Stimulated activated naive CD8-positive, alpha-beta T cell treated with anti-CD3 and anti-CD28 coated beads, Interleukin-15, Interleukin-2, amounts not matched to agents 100 ng/mL and 50 ng/mL, for 24 hours (primary cell): ENCODE measurements around the gene ANKRD24.
A peak's percentile ranks its signal among the peaks of the same experiment; 100 is the strongest.
"Not testable (repeated sequence)": the region's sequence is repeated elsewhere in the genome, so short reads cannot be mapped to it uniquely, and the experiment has no call there.

ENCODE experiments used
- H3K27ac Mint-ChIP-seq: one replicate; pipeline ENCODE4 v1.8.0; 2021; ENCODE audit warnings: mild to moderate bottlenecking, mixed read lengths
- H3K27me3 Mint-ChIP-seq: one replicate; pipeline ENCODE4 v1.8.0; 2021; ENCODE audit warnings: mixed read lengths
- H3K36me3 Mint-ChIP-seq: one replicate; pipeline ENCODE4 v1.8.0; 2021; ENCODE audit warnings: low read depth, mixed read lengths
- H3K4me1 Mint-ChIP-seq: one replicate; pipeline ENCODE4 v1.8.0; 2021; ENCODE audit warnings: low read depth, mixed read lengths
- H3K4me3 Mint-ChIP-seq: one replicate; pipeline ENCODE4 v1.8.0; 2021; ENCODE audit warnings: mild to moderate bottlenecking, mixed read lengths
- H3K9me3 Mint-ChIP-seq: one replicate; pipeline ENCODE4 v1.8.0; 2021; ENCODE audit warnings: mixed read lengths

ANKRD24 gene

GRCh38 chr19:4257025-4257424 is 74.5 kb downstream of the ANKRD24 start:
- Mint-ChIP-seq H3K4me3 (no peak overlapping the region), H3K4me1 (no peaks in the 10 kb centered on the region), H3K27ac (no peak overlapping the region), H3K27me3 (no peaks in the 10 kb centered on the region), H3K36me3 (peaks cover 55% of the 10 kb centered on the region), H3K9me3 (no peaks in the 10 kb centered on the region)

DNA sequence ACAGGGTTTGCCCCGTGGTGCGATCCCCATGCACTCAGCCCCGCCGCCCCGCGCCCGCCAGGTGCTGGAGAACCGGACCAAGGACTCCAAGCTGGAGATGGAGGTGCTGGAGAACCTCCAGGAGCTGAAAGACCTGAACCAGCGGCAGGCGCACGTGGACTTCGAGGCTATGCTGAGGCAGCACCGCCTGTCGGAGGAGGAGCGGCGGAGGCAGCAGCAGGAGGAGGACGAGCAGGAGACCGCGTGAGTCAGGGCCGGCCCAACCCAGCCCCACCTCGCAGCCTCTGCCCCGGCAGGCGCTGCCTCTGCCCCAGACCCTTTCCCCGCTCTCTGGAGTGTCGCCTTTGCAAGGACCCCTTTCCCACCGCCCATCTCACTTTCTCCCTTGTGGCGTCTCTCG is 75.7 kb downstream of the ANKRD24 start:
- no peaks in the 10 kb centered on the region for H3K27me3 Mint-ChIP-seq
- H3K36me3 Mint-ChIP-seq = peaks cover 50% of the 10 kb centered on the region
- peaks cover 2% of the 10 kb centered on the region for H3K4me1 Mint-ChIP-seq
- no peak overlapping the region for H3K4me3 Mint-ChIP-seq
- no peaks in the 10 kb centered on the region for H3K9me3 Mint-ChIP-seq
- H3K27ac Mint-ChIP-seq = no peak overlapping the region

DNA sequence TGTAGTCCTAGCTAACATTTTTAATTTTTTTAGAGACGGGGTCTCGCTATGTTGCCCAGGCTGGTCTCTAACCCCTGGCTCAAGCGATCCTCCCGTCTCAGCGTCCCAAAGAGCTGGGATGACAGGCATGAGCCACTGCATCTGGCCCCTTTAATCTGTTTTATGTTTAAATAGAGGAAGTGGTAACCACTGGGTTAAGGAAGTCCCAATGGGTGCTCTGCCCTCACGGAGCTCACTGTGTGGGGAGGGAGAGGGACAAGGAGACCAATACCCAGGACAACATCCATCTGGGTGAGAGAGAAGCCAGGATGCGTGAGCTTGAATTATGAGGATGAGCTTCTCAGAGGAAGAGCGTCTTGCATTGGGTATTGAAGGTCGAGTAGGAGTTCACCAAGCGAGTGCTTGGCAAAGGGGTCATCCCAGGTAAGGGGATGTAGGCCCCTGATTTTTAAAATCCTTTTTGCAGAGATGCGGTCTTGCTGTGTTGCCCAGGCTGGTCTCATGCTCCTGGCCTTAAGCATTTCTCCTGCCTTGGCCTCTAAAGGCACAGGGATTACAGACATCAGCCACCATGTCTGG is 78.2 kb downstream of the ANKRD24 start:
- Mint-ChIP-seq H3K36me3 (peaks cover 50% of the 10 kb centered on the region), H3K9me3 (no peaks in the 10 kb centered on the region), H3K4me1 (peaks cover 20% of the 10 kb centered on the region), H3K27ac (no peak overlapping the region), H3K4me3 (no peak overlapping the region), H3K27me3 (no peaks in the 10 kb centered on the region)

GRCh38 chr19:4264812-4265211 is 82.3 kb downstream of the ANKRD24 start:
- Mint-ChIP-seq H3K36me3 (peaks cover 58% of the 10 kb centered on the region), H3K27ac (peak overlapping the region; percentile 68), H3K4me3 (no peak overlapping the region), H3K4me1 (peaks cover 25% of the 10 kb centered on the region), H3K9me3 (no peaks in the 10 kb centered on the region), H3K27me3 (no peaks in the 10 kb centered on the region)

DNA sequence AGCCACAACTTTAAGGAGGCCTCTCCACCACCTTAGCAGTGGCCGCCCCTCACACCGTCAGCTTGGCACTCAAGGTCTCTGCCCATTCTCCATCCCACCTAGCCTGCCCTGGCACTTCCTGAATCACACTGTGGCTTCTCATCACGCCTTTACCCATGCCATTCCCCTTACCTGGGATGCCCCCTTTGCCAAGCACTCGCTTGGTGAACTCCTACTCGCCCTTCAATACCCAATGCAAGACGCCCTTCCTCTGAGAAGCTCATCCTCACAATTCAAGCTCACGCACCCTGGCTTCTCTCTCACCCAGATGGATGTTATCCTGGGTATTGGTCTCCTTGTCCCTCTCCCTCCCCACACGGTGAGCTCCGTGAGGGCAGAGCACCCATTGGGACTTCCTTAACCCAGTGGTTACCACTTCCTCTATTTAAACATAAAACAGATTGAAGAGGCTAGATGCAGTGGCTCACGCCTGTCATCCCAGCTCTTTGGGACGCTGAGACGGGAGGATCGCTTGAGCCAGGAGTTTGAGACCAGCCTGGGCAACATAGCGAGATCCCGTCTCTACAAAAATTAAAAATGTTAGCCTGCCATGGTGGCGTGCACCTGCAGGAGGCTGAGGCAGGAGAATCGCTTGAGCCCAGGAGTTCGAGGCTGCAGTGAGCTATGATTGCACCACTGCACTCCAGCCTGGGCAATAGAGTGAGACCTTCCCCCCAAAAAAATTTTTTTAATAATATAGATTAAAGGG is 83.9 kb downstream of the ANKRD24 start:
- H3K4me1 Mint-ChIP-seq = peaks cover 25% of the 10 kb centered on the region
- H3K4me3 Mint-ChIP-seq = no peak overlapping the region
- H3K27ac Mint-ChIP-seq = no peak overlapping the region
- no peaks in the 10 kb centered on the region for H3K27me3 Mint-ChIP-seq
- no peaks in the 10 kb centered on the region for H3K9me3 Mint-ChIP-seq
- peaks cover 52% of the 10 kb centered on the region for H3K36me3 Mint-ChIP-seq

GRCh38 chr19:4267101-4267900 is 84.8 kb downstream of the ANKRD24 start:
- Mint-ChIP-seq H3K9me3 (no peaks in the 10 kb centered on the region), H3K27ac (no peak overlapping the region), H3K4me3 (no peak overlapping the region), H3K36me3 (peaks cover 60% of the 10 kb centered on the region), H3K4me1 (peaks cover 25% of the 10 kb centered on the region), H3K27me3 (no peaks in the 10 kb centered on the region)

DNA sequence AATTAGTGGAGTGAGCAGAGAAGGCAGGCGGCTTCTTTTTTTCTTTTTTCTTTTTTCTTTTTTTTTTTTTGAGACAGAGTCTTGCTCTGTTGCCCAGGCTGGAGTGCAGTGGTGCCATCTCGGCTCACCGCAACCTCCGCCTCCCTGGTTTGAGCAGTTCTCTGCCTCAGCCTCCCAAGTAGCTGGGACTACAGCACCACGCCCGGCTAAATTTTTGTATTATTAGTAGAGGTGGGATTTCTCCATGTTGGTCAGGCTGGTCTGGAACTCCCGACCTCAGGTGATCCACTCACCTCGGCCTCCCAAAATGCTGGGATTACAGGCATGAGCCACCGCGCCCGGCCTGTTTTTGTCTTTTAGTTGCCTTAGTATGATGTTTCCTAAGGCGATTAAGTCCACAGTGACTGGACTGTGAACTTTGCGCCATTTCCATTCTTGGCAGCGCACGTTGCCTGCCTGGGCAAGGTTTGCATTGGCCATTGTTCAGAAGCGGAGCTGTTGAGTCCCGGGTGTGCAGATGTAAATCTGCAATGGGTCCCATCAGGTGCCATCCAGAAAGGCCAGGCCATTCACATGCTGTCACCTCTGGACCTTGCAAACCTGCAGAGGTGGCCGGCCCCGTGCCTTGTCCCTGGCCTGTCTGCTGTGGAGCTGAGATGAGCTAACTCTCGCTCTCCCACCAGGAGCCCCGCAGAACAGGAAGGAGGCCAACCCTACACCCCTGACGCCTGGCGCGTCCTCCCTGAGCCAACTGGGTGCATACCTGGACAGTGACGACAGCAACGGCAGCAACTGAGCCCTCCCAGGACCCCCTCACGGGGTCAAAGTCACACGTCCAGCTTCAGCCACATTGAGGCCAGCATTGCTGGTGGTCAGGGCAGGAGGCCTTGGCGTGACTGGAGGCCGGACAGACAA is 85.7 kb downstream of the ANKRD24 start:
- Mint-ChIP-seq H3K36me3 (peaks cover 58% of the 10 kb centered on the region), H3K4me1 (peaks cover 23% of the 10 kb centered on the region), H3K27ac (no peak overlapping the region), H3K9me3 (no peaks in the 10 kb centered on the region), H3K4me3 (no peak overlapping the region), H3K27me3 (no peaks in the 10 kb centered on the region)

DNA sequence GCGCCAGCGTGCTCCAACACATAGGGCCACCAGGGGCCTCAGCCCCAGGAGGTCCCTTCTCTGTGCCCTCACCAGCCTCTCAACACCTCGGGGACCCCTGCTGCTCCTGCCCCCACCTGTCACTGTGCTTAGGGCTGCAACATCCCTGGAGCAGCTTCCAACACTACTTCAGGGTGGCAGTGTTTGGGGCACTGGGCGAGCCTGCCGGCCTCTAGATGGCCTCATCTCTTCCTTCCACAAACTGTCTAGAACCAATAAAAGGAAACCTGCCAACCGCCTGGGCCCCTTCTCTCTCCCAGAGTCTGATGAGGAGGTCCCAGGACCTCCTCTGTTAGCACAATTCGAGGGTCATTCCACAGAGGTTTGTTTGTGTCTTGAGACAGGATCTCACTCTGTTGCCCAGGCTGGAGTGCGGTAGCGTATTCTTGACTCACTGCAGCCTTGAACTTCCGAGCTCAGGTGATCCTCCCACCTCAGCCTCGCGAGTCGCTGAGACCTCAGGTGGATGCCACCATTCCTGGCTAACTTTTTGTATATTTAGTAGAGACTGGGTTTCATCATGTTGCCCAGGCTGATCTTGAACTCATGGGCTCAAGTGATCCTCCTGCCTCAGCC is 86.4 kb downstream of the ANKRD24 start:
- Mint-ChIP-seq H3K36me3 (peaks cover 50% of the 10 kb centered on the region), H3K4me3 (no peak overlapping the region), H3K9me3 (no peaks in the 10 kb centered on the region), H3K4me1 (peaks cover 16% of the 10 kb centered on the region), H3K27me3 (no peaks in the 10 kb centered on the region), H3K27ac (no peak overlapping the region)

DNA sequence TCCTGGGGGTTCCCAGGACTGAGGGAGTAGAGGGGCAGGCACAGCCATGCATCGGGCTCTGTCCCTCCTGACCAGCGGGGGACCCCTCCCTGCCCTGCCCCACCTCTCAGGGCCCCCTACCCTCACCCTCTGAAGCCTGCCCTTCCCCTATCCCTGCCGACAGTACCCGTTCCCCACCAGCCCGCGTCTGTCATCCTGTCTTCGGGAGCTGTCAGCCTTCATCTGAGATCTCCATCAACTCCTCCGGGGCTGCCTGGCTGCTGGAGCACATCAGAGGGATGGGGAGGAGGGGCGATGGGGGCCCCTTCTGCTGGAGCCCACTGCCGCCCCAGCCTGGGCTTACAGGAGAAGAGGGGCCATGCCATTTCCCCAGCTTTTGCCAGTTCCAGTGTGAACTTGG is 90.4 kb downstream of the ANKRD24 start:
- Mint-ChIP-seq H3K9me3 (no peaks in the 10 kb centered on the region), H3K4me1 (no peaks in the 10 kb centered on the region), H3K27ac (no peak overlapping the region), H3K4me3 (no peak overlapping the region), H3K27me3 (no peaks in the 10 kb centered on the region), H3K36me3 (peaks cover 23% of the 10 kb centered on the region)

- H3K27me3 Mint-ChIP-seq, H3K27ac Mint-ChIP-seq, H3K4me3 Mint-ChIP-seq, H3K9me3 Mint-ChIP-seq, H3K4me1 Mint-ChIP-seq: not testable (repeated sequence)
- H3K36me3 Mint-ChIP-seq = peaks cover 14% of the 10 kb centered on the region
Observed at GRCh38 chr19:4274321-4274686, 91.8 kb downstream of the ANKRD24 start.
